GM18517 (cell line): Measurements from ENCODE around the gene NR6A1.
A peak's percentile ranks its signal among the peaks of the same experiment; 100 is the strongest.

ENCODE experiments used
- ATAC-seq: cut with Tn5 transposase; IDR thresholded peaks from one replicate; pipeline ENCODE4 v1.9.1; 2021; ENCODE audit warnings: mild to moderate bottlenecking, moderate library complexity; ENCODE audit not compliant: unreplicated experiment

NR6A1 gene

DNA sequence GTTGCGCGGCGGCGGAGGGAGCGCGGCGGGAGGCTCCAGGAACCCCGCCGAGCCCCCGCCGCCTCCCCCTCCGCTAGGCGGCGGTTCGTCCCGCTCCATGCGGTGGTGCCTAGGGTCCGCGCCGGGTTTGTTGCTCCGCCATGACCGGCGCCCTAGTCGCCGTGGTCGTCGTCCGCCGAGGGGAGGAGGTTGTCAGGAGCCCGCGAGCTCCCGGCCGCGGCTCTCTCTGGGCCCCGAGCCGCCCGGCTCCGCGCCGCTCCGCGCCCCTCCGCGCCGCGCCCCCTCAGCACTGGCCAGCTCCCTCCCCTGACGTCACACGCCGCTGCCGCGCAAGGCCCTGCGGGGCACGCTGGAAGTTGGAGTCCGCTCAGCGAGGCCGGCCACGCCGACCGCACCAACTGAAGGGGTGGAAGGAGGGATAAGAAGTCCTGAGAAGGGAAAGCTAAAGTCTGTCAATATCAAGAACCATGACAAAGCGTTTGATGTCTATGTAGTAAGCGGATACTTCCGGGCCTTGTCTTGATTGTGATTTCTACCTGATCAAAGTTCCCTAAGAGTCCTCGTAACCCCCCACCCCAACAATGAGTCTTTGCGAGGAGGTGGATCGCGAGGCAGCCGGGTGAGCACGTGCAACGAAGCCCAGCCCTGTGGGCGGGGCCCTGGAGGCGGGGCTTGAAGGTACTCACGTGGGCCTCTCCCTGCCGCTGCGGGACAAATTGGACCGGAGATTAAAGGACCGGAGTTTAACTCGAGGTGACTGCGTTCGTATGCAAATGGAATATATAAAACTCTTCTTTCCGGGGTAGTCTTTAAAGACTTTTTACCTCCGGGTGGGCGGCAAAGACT, at the start of gene NR6A1:
NR6A1 (minus strand) TSS at position 291 of the 846 bp plus-strand sequence.
- ATAC-seq, result peak; percentile 81

DNA sequence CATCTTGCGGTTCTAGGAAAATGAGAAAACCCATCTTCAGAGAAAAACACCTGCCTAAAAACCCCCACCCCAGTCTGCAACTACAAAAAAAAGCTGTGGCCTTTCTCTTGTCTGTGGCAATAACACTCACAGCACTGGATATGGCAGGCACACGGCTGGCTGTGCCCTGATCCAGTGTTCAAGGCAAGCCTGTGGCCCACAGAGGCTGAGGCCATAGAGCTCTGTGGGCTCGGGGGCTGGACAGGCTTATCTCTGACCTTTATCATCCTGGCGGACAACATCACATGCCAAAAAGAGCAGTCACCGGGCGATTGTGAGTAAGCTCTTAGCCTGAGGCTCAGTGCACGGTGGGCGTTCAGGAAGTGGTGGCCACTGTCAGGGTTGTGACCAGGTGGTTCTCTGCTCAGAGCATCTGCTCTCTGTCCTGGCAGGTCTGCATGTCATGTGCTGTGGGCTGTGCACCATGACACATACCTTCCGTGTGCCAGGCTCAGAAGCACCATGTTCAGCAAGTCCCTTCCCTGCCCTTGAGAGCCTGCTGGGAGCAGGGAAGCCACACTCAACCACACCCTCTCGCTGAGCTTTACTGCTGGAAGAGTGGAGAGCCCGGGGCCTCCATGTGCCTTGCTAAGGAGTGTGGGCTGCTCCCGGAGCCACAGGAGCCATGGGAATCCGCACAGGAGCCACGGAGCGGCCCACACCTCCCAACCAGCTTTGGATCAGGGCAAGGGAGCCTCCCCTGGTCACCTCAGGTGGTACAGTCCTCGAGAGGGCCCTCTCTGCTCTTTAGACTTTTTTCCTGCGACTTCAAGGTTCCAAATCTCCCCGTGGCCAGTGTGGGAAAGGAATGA, 47.5 kb upstream of the NR6A1 start:
- ATAC-seq, result no peak

DNA sequence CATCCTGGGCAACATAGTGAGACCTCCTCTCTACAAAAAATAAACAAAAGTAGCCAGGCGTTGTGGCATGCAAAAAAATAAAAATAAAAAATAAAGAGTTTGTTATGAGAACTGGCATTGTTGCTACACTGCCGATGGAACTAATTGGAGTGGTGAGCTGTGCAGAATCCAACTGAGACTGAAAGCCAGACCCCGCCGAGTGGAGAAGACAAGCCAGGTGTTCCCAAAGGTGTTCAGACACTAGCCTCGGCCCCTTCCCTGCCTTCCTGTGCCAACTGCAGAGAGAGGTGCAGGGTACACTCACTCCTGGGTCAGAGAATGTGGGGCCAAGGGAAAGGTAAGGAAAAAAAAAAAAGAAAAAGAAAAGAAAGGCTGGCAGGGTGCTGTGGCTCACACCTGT, 44.5 kb upstream of the NR6A1 start:
- ATAC-seq, result no peak

DNA sequence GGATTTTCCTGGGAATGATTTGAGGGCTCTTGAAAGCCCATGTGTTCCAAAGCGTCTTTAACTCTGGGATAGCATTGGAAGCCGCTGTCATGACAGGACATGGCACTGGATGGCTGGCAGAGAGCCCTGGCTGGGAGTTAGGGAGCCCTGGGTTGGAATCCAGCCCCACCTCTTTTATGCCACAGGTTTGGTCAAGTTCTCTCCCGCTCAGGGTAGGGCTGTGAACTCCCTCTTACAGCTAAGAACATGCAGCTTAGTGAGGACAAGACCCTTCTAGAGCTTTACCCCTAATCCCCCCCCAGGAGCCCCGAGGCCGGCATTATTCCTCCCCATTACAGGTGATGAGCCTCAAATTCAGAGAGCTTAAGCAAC, 43.0 kb upstream of the NR6A1 start:
- ATAC-seq, result no peak

DNA sequence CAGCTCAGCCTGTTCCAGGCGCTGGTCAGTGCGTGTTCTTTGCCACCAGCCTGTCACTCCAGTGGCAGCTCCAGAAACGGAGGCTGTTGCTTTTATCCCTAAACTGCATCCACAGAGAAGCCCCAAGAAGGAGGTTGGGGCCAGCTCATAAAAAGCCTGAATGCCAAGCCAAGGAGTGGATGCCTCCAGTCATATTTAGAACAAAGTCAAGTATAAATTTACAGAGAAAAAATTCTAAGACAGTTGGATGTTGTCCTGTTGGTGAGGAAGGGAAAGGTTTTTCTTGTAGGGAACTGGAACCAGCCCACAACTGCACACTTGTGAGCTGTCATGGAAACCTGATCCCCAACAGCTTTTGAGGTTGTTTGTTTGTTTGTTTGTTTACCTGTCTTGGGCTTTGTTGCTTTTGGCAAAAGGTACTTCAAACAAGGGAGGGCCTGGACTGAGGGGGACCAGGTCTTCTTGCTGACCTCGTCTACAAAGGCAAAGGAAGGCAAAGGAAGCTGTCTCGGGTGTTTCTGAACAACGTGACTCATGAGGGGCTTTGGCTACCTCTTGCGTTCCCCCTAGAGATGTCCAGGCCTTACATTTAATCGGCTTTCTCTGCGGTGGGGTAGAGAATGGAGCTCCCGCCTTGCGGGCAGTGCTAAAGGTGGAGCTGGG, 42.5 kb upstream of the NR6A1 start:
- no peak for ATAC-seq

DNA sequence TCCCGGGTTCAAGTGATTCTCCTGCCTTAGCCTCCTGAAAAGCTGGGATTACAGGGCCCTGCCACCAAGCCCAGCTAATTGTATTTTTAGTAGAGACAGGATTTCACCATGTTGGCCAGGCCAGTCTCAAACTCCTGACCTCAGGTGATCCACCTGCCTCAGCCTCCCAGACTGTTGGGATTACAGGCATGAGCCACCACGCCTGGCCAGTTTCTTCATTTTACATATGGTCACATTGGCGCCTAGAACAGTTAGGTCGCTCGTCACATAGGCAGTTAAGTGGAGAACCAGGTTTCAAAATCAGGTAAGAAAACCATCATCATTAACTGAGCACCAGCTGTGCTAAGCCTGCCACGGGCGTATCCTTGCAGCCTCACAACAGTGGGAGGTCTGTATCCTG, 41.9 kb upstream of the NR6A1 start:
- no peak for ATAC-seq

DNA sequence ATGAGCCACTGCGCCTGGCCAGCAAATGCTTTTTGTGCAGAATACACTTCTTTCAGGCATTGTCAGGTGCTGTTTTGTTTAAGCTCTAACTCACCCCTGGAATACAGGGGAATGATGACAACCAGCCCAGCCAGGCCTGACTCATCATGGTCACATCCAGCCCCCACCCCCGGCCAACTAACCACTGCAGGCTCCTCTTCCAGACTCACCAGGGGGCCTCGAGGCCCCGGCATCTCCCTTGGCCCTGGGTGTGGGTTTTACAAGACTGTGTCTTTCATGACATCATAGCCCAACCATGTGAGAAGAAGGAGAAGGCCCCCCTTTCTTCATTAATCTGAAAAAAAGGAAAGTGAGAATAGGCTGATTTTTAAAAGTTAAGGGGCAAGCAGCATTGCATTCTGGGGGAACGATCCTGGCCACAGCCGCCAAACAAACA, 41.3 kb upstream of the NR6A1 start:
- no peak for ATAC-seq

DNA sequence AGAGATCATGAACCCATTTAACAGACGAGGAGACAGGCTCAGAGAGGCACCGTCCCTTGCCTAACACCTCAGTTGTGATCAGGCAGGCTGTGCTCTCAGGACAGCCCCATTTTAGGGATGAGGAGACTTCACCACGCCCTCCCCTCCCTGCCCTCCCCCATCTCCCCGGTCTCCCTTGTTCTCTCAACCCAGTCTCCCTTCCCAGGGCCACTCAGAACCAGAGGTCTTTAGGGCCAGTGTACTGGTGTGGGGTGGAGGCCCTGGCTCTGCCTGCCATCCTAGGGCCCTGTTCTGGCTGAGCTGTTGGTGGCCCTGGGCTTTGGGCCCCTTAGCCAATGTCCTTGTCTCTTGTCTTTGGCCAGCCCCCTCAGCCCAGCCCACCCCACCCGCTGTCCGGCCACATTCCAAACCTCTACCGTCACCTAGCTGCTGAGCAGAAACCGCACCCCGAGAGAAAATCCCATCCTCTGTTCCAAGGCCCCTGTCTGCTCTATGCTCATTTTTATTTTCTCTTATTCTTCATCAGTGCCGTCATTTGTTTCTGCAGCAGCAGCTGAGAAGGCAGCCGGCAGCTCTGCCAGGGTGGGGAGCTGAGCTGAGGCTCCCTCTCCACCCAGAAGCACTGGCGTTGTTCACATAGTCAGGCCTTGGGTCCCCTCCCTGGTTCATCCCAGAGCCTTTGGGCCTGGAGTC, 39.7 kb upstream of the NR6A1 start:
- ATAC-seq, result no peak

DNA sequence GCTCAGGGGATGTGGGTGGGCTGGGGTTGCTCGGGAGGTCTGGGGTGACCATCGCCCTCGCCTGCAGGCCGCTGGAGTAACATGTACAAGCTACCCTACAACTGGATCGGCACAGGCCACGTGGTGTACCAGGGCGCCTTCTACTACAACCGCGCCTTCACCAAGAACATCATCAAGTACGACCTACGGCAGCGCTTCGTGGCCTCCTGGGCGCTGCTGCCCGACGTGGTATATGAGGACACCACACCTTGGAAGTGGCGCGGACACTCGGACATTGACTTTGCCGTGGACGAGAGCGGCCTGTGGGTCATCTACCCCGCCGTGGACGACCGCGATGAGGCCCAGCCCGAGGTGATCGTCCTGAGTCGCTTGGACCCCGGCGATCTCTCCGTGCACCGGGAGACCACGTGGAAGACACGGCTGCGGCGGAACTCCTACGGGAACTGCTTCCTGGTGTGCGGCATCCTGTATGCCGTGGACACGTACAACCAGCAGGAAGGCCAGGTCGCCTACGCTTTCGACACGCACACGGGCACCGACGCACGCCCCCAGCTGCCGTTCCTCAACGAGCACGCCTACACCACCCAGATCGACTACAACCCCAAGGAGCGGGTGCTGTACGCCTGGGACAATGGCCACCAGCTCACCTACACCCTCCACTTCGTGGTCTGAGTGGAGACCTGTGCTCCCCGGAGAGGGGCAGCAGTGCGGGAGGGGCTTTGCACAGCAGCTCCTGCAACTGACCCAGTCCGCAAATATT, 38.8 kb upstream of the NR6A1 start:
- no peak for ATAC-seq

DNA sequence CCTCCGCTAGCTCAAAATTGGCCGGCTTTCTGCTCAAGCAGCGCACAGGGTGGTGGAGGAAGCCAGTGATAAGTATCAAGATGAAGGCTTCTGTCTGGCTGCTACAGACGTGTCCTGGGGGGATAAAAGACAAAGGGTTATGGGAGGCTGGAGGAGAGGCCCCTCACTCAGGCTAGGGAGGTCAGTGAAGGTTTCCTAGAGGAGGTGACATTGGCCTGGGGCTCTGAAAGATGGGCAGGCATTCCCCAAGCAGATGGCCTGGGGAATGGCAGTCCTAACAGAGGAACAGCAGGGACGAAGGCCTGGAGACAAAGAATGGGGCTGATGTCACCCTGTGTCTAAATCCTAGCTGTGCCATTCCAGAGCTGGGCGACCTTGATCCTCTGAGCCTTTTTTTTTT, 38.1 kb upstream of the NR6A1 start:
- ATAC-seq, result no peak

DNA sequence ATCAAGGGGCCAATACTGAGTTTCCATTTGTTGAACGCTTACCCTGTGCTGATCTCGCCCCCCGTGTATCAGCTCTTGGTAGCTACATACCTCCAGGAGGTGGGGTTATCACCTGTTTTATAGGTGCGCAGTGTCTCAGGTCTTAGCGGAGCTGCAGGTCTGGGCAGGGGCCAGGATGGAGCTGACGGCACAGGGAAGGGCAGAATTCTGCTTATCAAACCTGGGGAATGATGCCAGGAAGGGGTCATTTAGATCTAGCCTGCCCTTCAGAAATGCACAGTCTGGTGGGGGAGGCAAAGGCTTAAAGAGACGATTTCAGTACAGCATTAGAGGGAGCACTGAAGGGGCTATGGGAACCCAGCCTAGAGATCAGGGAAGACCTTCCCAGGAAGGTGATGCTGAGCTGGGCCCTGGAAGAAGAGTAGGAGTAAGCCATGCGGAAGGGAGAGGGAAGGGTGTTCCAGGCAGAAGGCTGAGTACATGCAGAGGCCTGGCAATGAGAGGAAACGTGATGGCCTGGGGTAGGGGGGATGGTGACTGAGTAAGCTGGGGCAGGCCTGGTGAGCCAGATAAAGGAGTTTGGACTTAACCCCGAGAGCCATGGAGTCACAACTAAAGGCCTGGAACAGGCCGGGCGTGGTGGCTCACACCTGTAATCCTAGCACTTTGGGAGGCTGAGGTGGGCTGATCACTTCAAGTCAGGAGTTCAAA, 37.3 kb upstream of the NR6A1 start:
- ATAC-seq, result no peak

DNA sequence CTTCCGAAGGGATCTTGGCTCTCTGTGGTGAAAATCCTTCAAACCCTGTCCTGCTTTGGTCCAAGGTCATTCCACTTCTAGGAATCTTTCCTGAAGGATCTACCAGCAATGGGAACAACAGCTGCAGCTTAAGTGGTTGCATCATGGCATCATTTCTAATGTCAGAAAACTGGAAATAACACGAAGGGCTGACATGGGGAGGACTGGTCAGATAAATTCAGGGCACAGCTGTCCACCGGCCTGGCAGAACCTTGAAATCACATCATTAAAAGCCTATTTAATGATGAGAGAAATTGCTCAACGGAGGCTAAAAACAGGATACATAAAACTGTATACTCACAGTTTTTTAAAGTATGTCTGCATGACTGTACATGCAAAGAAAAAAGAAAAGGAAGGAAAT, 34.1 kb upstream of the NR6A1 start:
- ATAC-seq, result no peak

DNA sequence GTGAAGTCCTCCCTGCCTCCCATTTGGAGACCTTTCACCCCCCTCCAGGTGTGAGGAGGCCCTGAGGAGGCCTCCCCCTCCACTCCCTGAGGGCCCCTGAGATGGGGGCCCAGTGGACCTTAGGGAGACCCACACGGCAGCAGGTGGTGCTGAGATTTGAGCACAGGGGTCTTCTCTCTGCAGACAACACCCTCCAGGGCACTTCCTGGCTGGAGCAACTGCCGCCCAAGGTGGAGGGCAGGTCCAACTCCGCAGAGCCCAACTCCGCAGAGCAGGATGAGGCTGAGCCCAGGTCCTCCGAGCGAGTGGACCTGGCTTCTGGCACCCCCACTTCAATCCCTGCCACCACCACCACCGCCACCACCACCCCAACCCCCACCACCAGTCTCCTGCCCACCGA, 32.8 kb upstream of the NR6A1 start:
- ATAC-seq, result no peak

DNA sequence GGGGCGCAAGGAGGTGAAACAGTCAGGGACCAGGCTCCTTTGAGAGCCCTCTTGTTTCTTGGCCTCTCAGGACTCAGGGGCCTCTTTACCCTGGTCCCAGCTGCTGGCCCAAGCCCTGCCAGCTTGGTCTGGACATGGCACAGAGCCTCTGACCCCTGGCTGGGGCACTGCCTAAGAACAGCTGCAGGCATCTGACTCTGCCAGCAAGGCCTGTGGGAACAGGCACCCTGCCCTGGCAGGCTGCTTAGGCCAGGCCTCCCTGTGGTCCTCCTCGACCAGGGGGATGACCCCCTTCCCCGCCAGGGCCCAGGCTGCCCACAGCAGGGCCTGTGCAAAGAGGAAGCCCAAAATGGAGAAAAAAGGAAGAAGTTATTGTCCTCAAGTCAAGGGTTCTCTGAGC, 31.3 kb upstream of the NR6A1 start:
- ATAC-seq, result no peak

DNA sequence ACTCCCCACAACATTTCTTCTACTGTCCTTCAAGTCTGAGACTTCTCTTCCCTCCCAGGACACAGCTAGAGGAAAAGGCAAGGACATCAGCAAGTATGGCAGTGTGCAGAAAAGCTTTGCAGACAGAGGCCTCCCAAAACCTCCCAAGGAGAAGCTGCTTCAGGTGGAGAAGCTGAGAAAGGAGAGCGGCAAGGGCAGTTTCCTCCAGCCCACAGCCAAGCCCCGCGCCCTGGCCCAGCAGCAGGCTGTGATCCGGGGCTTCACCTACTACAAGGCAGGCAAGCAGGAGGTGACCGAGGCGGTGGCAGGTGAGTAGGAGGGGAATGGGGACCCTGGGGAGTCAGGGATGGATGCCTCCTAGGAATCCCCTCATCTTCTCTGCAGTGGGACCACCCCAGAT, 30.2 kb upstream of the NR6A1 start:
- ATAC-seq, result no peak

DNA sequence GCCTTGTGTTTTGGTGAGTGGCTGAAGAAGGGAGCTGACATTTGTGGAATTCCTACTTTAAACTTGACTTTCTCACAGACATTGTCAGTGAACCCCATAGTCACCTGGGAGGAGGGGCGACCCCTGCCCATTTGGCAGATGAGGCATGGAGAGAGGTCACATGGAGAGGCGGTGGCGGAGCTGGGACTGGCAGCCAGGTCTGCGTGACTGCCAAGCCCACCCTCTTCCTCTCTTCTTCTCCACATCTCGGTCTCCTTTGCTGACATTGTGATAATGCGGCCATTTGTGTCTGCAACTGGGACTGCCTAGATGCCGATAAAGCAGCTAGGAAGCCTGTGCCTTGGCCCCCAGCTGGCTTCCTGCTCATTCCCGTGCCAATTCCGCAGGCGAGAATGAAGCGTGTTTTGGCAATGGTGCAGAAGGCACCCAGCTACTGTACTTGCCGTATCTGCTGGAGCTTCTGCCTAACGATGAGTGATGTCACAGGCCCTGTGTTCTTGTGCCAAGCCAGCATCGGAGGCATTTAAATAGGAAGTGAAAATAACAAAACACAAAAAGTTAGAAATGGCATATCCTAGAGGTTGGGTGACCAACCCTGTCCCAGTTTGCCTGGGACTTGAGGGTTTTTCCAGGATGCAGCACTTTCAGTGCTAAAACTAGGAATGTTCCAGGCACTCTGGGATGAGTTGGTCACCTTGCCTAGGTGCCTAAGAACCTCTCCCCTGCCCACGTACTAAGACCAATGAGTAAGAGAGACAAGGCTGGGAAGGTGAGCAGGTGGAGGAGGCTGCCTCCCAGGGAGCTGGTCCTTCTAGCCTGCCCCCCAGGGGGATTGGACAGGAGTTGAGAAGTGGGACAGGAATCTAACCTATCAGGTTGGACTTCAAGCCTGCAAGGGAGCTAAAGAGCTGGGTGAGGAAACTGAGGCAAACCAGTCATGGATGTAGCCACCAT, 29.5 kb upstream of the NR6A1 start:
- ATAC-seq, result no peak

DNA sequence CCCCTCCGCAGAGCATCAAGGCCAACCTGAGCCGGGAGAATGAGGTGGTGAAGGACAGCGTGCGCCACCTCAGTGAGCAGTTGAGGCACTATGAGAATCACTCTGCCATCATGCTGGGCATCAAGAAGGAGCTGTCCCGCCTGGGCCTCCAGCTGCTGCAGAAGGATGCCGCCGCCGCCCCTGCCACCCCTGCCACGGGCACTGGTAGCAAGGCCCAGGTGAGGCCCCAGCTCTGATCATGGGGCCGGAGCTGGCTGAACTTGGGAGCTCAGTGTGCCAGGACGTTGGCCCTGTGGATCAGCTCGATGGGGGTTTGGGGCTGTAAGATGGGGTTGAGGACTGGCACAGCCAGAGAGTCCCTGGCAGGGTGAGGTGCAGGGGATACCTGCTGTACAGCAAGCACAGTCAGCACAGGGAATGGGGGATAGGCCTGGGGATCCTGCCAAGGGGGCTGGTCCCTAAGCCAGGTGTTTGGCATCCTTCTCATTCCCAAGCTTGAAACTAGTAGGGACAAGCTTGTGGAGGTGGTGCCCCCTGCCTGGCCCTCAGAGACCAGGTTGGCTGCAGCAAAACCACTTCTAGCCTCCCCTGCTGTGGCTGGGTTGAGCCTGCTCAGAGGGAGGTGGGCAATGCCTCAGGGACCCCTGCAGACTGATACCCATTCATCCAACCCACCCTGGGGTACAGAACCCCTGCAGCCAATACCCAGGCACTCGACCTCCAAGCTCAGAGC, 28.3 kb upstream of the NR6A1 start:
- no peak for ATAC-seq
